ENCODE measurements around the gene RIMBP3C. TPM values are rescaled to one million over a fixed set of nuclear protein-coding genes. Genes with fewer than 3 reads are reported as not detected.
"Not testable (repeated sequence)": the region's sequence is repeated elsewhere in the genome, so short reads cannot be mapped to it uniquely, and the experiment has no call there.

RIMBP3C gene
- total RNA-seq, 4 donors from 2014 or later: 0.13 to 0.59 (median 0.45) TPM; not detected in 1

DNA sequence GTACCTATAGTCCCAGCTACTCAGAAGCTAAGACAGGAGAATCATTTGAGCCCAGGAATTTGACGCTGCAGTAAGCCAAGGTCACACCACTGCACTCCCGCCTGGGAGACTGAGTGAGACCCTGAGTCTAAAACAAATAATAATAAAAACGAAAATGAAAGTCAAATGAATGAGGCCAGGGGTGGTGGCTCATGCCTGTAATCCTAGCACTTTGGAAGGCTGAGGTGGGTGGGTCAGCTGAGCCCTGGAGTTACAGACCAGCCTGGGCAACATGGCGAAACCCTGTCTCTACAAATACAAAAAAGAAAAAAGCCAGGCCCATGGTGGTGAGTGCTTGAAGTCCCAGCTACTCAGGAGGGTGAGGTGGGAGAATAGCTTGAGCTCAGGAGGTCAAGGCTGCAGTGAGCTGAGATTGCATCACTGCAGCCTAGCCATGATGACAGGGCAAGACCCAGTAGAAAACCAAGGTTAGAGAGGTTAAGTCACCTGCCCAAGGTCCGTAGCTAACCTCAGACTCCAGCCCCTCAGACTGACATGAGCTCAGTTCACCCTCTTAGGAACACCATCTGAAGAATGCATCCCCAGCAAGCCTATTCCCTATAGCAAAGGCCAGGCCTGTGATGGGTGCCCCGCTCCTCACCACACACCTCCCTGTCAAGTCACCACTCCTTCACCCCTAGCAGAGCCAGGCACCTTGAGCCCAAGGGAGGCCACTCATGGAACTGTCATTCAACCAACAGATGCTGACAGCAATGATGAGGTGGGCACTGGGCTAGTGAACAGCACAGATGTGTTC is 24.4 kb downstream of the RIMBP3C start:
- DNase-seq; H3K4me3 ChIP-seq (replicated peaks in 1 of 3): not testable (repeated sequence)
- no CpG with 5 or more reads among the region's 6 CpGs for WGBS, 2 donors

DNA sequence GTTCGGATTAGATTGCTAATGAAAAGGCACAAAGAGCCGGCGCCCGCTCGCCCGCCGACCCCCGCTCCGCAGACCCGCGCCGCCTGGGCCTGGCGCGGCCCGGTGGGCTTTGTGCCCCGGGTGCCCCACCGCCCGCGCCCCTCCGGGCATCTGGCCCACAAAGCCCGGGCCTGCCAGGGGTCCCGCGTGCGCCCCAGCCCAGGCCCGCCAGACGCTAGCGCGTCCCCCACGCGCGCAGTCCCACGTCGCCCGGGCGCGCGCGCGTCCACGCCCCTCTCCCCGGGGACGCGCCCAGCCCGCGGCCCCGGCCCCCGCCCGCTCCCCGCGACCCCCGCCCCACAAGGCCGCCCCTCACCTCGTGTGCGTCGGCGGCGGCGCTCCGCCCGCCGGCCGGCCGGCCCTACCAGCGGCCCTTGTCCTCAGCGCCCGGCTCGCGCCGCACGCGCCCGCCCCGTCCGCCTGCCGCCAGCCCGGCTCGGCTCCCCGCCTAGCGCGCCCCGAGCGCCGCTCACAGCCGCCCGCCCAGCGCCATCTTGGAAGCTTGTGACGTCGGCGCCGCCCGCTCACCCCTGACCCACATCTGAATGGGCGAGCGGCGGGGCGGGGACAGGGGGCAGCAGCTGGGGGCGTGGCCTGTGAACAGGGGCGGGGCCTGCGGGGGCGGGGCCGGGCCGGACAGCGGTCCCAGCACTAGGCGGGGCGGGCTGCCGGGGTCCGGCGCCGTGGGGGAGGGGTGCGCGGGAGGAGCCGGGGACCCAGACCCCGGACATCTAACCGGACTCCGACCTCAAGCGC is 34.1 kb downstream of the RIMBP3C start:
- H3K27ac ChIP-seq; H3K9me3 ChIP-seq; intact Hi-C loops (cut with DNase I); DNase-seq; H3K4me3 ChIP-seq (replicated peaks in 1 of 3); H3K4me1 ChIP-seq; H3K27me3 ChIP-seq; H3K36me3 ChIP-seq: not testable (repeated sequence)
- WGBS, 2 donors: no CpG with 5 or more reads among the region's 115 CpGs
- peak in 1 of 2 donors; percentile 22 for TF ChIP-seq POLR2A (IDR thresholded peaks at IDR 0.05)

More for the DNA sequence above, 24.4 kb downstream of the RIMBP3C start:
- H3K9me3 ChIP-seq; H3K4me1 ChIP-seq; H3K27me3 ChIP-seq; H3K27ac ChIP-seq; intact Hi-C loops (cut with DNase I); H3K36me3 ChIP-seq: not testable (repeated sequence)

DNA sequence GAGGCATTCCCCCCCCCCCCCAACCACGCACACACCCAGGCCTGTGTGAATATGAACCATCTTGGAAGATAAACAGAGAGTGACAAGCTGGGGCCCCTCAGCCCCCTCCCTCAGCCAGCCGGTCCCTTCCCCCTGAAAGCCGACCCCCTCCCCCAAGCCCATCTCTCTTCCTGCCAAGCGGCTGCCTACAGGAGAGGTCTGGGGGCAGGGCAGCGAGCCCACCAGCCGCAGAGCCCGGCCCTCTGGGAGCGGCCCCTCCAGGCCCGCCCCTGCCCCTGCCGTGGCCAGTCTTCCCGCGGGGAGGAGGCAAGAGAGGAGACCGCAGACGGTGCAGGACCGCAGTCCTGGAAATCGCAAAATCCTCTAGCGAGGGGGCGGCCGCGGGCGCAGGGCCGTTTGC is 34.7 kb downstream of the RIMBP3C start:
- H3K4me3 ChIP-seq (replicated peaks in 1 of 3); H3K27ac ChIP-seq; H3K27me3 ChIP-seq; H3K9me3 ChIP-seq; DNase-seq; intact Hi-C loops (cut with DNase I); H3K4me1 ChIP-seq; H3K36me3 ChIP-seq: not testable (repeated sequence)
- no CpG with 5 or more reads among the region's 22 CpGs for WGBS, 2 donors

DNA sequence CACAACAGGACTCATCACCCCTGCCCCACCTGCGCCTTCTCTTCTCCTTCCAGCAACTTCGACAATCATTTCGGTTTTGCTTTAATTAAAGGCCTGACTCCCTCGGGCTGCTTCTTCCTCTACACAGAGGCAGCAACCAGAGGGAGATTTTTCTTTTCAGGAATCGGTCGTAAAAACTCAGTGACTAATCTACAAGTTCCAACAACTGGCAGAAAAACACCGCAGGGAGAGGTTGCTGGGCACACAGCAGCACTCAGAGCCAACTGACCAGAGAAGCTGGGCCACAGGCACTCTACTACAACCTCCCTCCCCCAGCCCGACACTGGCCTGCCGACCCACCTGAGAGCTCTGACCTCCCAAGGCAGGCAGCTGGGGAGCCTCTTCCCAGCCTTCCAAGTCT is 36.0 kb downstream of the RIMBP3C start:
- H3K4me3 ChIP-seq (replicated peaks in 1 of 3); H3K4me1 ChIP-seq; DNase-seq; H3K36me3 ChIP-seq; H3K27ac ChIP-seq; intact Hi-C loops (cut with DNase I); H3K27me3 ChIP-seq; H3K9me3 ChIP-seq: not testable (repeated sequence)
- no CpG with 5 or more reads among the region's 9 CpGs for WGBS, 2 donors

DNA sequence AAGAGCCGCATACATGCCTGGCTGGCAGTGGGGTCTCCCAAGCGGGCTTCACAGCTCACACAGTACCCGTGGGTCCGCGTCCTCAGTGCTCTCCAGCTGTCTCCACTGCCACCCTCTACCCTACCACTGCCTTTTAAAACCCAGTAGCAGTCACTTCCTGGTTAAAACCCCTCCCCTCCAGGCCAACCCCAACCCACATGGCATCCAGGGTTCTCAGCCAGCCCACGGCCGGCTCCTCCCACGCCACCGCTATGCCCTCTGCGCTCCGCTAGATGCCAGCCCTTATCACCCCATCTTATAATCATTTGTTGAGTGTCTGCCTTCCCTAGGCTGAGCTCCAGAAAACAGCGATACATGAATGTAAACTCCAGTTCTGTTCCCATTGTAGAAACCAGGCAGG is 37.1 kb downstream of the RIMBP3C start:
- H3K4me3 ChIP-seq (replicated peaks in 1 of 3); intact Hi-C loops (cut with DNase I); H3K27ac ChIP-seq; H3K4me1 ChIP-seq; H3K27me3 ChIP-seq; DNase-seq; H3K36me3 ChIP-seq; H3K9me3 ChIP-seq: not testable (repeated sequence)
- WGBS, 2 donors: no CpG with 5 or more reads among the region's 12 CpGs

DNA sequence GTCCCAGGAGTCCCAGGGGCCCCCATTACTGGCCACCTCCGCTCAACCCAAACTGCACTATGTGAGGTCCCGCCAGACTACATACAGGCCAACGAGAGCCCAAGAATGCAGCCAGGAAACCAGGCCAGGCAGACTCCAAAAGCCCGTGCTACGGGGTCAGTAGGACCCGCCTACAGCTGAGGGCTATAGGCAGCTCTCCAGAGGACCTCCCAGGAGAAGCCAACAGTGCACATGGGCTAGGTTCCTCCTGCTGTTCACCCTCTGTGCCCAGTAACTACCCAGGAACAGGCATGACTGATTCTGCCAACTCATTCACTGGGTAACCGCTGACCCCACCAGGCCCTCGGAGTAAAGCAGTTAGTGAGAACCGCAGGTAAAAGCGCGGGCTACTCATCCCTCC is 39.2 kb downstream of the RIMBP3C start:
- H3K4me3 ChIP-seq (replicated peaks in 1 of 3); H3K4me1 ChIP-seq; H3K27me3 ChIP-seq; H3K9me3 ChIP-seq; H3K36me3 ChIP-seq; H3K27ac ChIP-seq; intact Hi-C loops (cut with DNase I): not testable (repeated sequence)
- DNase-seq: peak; percentile 41 to 47
- WGBS, 2 donors: 60 to 79% methylated on average over 1 to 5 of the region's 11 CpGs

DNA sequence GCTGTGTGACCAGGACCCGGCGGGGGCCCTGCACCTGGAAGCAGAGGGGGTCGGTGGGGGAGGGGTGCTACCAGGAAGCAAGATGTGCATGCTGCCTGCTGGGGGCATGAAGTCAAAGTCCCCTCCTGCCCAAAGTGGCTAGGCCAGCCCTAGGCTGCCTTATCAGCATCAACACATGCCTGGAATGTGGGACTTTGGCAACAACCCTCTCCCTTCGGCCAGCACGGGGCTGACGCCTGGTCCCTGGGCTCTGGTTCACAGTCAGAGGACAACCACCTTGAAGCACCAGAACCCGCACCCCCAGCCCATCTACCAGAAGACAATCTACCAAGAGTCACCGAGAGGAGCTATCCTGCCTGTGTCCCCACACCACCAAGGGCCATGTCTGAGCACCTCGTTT is 40.9 kb downstream of the RIMBP3C start:
- H3K36me3 ChIP-seq; H3K9me3 ChIP-seq; intact Hi-C loops (cut with DNase I); DNase-seq; H3K27ac ChIP-seq; H3K4me1 ChIP-seq; H3K27me3 ChIP-seq; H3K4me3 ChIP-seq (replicated peaks in 1 of 3): not testable (repeated sequence)
- no CpG with 5 or more reads among the region's 9 CpGs for WGBS, 2 donors

DNA sequence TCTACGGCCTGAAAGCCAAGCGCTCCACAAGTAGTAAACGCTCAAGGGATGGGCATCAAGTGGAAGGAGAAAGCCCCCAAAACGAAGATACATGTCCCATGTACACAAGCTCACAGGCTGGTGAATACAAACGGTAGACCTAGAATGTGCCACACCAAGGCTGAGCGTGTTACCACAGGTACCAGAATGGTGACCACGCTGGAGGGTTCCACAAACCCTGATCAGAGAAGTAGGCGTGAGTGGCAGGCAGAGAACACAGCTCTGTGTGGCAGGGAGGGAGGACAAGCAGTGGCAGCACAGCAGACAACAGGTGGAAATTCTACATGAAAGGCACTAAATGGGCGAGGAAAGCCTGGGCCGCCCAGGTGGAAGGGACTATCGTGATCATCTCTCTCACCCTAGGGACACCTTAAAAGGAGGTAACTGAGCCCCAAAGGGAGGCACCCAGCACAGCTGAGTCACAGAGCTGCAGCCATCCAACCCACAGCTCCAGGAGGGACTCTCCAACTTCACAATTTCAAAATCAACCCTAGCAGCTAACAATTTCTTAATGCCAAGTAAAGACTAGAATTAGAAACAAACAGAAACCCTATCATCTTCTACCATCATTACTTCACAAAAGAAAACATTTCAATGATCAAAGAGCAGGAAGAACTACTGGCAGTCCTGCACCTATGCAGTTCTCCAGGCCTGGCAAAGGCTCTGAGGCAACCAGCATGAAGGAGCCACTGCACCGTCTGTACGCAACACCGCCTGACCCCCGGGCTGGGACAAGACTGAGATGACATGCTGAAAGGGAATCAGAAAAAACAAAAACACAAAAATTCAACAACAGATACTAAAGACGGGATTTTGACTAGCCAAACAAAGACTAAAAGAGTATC is 51.4 kb downstream of the RIMBP3C start:
- H3K9me3 ChIP-seq; H3K27me3 ChIP-seq; H3K27ac ChIP-seq; H3K4me3 ChIP-seq (replicated peaks in 1 of 3); H3K4me1 ChIP-seq; intact Hi-C loops (cut with DNase I); H3K36me3 ChIP-seq; DNase-seq: not testable (repeated sequence)
- WGBS, 2 donors: no CpG with 5 or more reads among the region's 16 CpGs

DNA sequence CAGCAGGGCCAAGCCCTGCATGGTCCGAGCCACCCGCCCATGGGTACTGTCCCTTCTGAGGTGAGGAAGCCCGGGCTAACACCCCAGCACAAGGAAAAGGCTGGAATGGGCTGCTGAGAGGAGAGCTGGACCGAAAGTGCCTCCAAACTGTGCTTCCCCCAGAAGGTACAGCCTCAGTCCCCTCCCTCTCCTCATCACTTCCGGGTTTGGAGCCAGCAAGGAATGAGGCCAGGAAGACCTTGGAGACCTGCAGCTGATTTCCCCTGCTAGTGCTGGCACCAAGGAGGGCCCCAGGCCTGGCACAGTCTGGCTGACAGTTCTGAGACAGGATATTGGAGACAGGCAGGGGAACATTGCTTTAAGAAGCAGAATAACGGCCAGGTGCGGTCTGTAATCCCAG is 52.8 kb downstream of the RIMBP3C start:
- H3K27ac ChIP-seq; intact Hi-C loops (cut with DNase I); DNase-seq; H3K4me1 ChIP-seq; H3K27me3 ChIP-seq; H3K4me3 ChIP-seq (replicated peaks in 1 of 3); H3K9me3 ChIP-seq; H3K36me3 ChIP-seq: not testable (repeated sequence)
- WGBS, 2 donors: no CpG with 5 or more reads among the region's 7 CpGs

DNA sequence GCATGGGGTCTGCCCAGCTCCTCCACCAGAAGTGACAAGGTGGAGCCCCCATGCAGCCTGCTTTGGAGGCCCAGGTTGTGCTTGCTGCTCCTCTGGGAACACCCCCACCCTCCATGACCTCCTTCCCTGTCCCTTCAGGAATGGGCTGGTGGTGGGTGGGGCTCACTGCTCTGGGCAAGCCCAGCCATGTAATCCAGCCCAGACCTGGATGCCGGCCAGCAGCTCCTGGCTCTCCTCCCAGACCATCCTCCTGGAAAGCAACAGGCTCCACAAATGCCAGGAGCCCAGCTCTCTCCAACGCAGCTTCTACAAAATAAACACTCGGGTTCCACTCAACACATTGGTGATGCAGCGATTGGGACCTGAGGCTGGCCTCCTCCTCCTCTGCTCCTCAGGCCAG is 53.3 kb downstream of the RIMBP3C start:
- H3K4me3 ChIP-seq (replicated peaks in 1 of 3); DNase-seq; intact Hi-C loops (cut with DNase I); H3K4me1 ChIP-seq; H3K36me3 ChIP-seq; H3K9me3 ChIP-seq; H3K27ac ChIP-seq; H3K27me3 ChIP-seq: not testable (repeated sequence)
- WGBS, 2 donors: no CpG with 5 or more reads among the region's 4 CpGs
